Activated CD4-positive, alpha-beta T cell treated with anti-CD3 and anti-CD28 coated beads, Interleukin-2, amount 10 ng/mL, durations not matched to agents 24 days and 14 days (primary cell): ENCODE data around the gene VAV3. TPM values are rescaled to one million over a fixed set of nuclear protein-coding genes. Genes with fewer than 3 reads are reported as not detected.
"Not testable (repeated sequence)": the region's sequence is repeated elsewhere in the genome, so short reads cannot be mapped to it uniquely, and the experiment has no call there.

Experiments used
- DNase-seq: peaks from one replicate; pipeline ENCODE4 v3.0.0; 2022
- H3K27ac Mint-ChIP-seq: one replicate; pipeline ENCODE4 v1.8.0; 2022; ENCODE audit warnings: mild to moderate bottlenecking, mixed read lengths
- H3K27me3 Mint-ChIP-seq: one replicate; pipeline ENCODE4 v1.8.0; 2022; ENCODE audit warnings: mixed read lengths
- H3K36me3 Mint-ChIP-seq: one replicate; pipeline ENCODE4 v1.8.0; 2022; ENCODE audit warnings: low read depth, mild to moderate bottlenecking, mixed read lengths
- H3K4me1 Mint-ChIP-seq: one replicate; pipeline ENCODE4 v1.8.0; 2021; ENCODE audit warnings: mixed read lengths
- H3K4me3 Mint-ChIP-seq: one replicate; pipeline ENCODE4 v1.8.0; 2022; ENCODE audit warnings: mild to moderate bottlenecking, moderate library complexity, mixed read lengths
- H3K9me3 Mint-ChIP-seq: one replicate; pipeline ENCODE4 v1.8.0; 2021; ENCODE audit warnings: mixed read lengths
- intact Hi-C: fragments of 100-400 bp; cut with micrococcal nuclease; formaldehyde crosslinking; loops from one replicate; pipeline ENCODE4 v1.15.1; 2023
- total RNA-seq: library from RNA; stranded (reverse); gene quantifications from 2 replicates; pipeline ENCODE4 v1.2.3, GENCODE V29; 2022

The VAV3 gene
- total RNA-seq, 1 donor from 2014 or later: 5.5 TPM

GRCh38 chr1:107662971-107663370 lies 302.0 kb downstream of the VAV3 start:
- DNase-seq: no peak
- Mint-ChIP-seq H3K9me3 (no peaks in the 10 kb centered on the region), H3K27ac (no peak overlapping the region), H3K36me3 (no peaks in the 10 kb centered on the region), H3K27me3 (no peaks in the 10 kb centered on the region), H3K4me3 (no peak overlapping the region), H3K4me1 (no peaks in the 10 kb centered on the region)
- intact Hi-C loops: no loop called here

- Mint-ChIP-seq H3K27me3 (no peaks in the 10 kb centered on the region), H3K4me1 (no peaks in the 10 kb centered on the region), H3K36me3 (no peaks in the 10 kb centered on the region), H3K4me3 (no peak overlapping the region), H3K27ac (no peak overlapping the region), H3K9me3 (no peaks in the 10 kb centered on the region)
- DNase-seq: no peak
- intact Hi-C loops: no loop called here
These were observed 303.8 kb downstream of the VAV3 start for GRCh38 chr1:107661158-107661557.

GRCh38 chr1:107659961-107660360 lies 305.0 kb downstream of the VAV3 start:
- Mint-ChIP-seq H3K36me3 (no peaks in the 10 kb centered on the region), H3K4me3 (no peak overlapping the region), H3K27ac (no peak overlapping the region), H3K4me1 (no peaks in the 10 kb centered on the region), H3K9me3 (no peaks in the 10 kb centered on the region), H3K27me3 (no peaks in the 10 kb centered on the region)
- DNase-seq: no peak
- intact Hi-C loops: no loop called here

GRCh38 chr1:107657356-107657755 lies 307.6 kb downstream of the VAV3 start:
- intact Hi-C loops: no loop called here
- H3K4me3 Mint-ChIP-seq: no peak overlapping the region
- H3K27me3 Mint-ChIP-seq: no peaks in the 10 kb centered on the region
- no peak for DNase-seq
- H3K27ac Mint-ChIP-seq: no peak overlapping the region
- H3K36me3 Mint-ChIP-seq: no peaks in the 10 kb centered on the region
- no peaks in the 10 kb centered on the region for H3K9me3 Mint-ChIP-seq
- no peaks in the 10 kb centered on the region for H3K4me1 Mint-ChIP-seq

- H3K9me3 Mint-ChIP-seq: no peaks in the 10 kb centered on the region
- no peak overlapping the region for H3K4me3 Mint-ChIP-seq
- H3K27ac Mint-ChIP-seq: no peak overlapping the region
- no peaks in the 10 kb centered on the region for H3K36me3 Mint-ChIP-seq
- intact Hi-C loops: no loop called here
- H3K4me1 Mint-ChIP-seq: no peaks in the 10 kb centered on the region
- H3K27me3 Mint-ChIP-seq: no peaks in the 10 kb centered on the region
- no peak for DNase-seq
These were observed 311.2 kb downstream of the VAV3 start for GRCh38 chr1:107653765-107654164.

DNA sequence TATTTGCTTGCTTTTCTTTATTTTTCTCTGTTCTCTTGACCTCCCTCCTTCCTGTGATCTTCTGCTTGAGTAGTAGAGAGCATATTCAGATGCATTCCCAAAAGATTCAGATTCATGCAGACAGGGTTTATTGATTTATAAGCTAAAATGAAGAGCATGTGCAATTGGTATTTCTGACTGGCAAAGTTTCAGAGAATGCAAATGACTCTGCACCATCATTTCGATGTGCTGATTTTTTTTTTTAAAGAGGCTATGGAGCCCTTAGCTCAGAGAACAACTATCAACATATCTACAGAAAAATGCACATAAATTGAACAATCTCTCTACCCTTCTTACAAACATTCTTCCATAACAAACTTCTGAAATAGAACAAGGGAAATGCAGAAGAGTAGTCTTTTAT lies 312.0 kb downstream of the VAV3 start:
- no peak overlapping the region for H3K4me3 Mint-ChIP-seq
- H3K27me3 Mint-ChIP-seq: no peaks in the 10 kb centered on the region
- H3K4me1 Mint-ChIP-seq: no peaks in the 10 kb centered on the region
- intact Hi-C loops: no loop called here
- no peak for DNase-seq
- H3K27ac Mint-ChIP-seq: no peak overlapping the region
- no peaks in the 10 kb centered on the region for H3K36me3 Mint-ChIP-seq
- H3K9me3 Mint-ChIP-seq: no peaks in the 10 kb centered on the region

GRCh38 chr1:107650825-107651224 lies 314.2 kb downstream of the VAV3 start:
- H3K36me3 Mint-ChIP-seq, H3K27me3 Mint-ChIP-seq, DNase-seq, H3K4me1 Mint-ChIP-seq, H3K27ac Mint-ChIP-seq, H3K4me3 Mint-ChIP-seq, H3K9me3 Mint-ChIP-seq, intact Hi-C loops: not testable (repeated sequence)

DNA sequence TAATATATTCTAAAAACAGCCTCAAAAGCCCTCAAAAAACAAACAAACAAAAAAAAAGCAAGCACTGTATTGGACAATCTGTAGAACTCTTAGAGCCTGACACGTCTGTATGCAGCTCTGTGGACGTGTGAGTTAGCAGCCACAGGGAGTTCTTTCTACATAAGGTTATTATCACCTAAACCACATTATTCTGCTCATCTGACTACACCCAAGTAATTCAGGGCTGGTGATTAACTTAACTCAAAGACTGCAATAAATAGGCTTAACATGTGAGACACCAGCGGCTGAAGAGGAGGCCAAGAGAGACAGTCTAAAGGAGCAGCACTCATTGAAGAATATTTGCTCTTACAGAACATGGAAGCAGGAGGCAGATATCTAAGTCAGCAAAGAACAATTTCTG lies 316.0 kb downstream of the VAV3 start:
- no peak overlapping the region for H3K4me3 Mint-ChIP-seq
- H3K4me1 Mint-ChIP-seq: no peaks in the 10 kb centered on the region
- DNase-seq: no peak
- no peaks in the 10 kb centered on the region for H3K9me3 Mint-ChIP-seq
- no peak overlapping the region for H3K27ac Mint-ChIP-seq
- intact Hi-C loops: no loop called here
- H3K36me3 Mint-ChIP-seq: no peaks in the 10 kb centered on the region
- no peaks in the 10 kb centered on the region for H3K27me3 Mint-ChIP-seq

- Mint-ChIP-seq H3K4me3 (no peak overlapping the region), H3K36me3 (no peaks in the 10 kb centered on the region), H3K4me1 (no peaks in the 10 kb centered on the region), H3K27ac (no peak overlapping the region), H3K9me3 (no peaks in the 10 kb centered on the region), H3K27me3 (no peaks in the 10 kb centered on the region)
- DNase-seq: no peak
- intact Hi-C loops: no loop called here
These were observed 316.9 kb downstream of the VAV3 start for GRCh38 chr1:107648071-107648470.

DNA sequence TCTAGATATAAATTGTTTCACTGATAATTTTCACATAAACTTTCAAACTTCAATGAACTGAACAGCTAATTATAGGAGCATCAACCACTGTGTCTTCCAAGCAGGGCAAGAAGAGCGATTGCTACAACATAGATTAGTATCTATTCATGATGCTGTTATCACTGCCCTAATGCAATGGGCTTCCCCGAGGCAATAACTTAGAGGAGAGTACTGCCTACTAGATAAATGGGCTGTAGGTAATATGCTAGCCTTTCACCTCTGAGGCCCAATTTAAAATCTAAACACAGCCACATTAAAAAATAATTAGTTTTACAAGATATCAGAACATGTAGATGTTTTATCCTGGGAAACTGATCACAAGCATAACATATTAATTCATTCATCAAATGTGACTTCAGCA lies 318.0 kb downstream of the VAV3 start:
- intact Hi-C loops: no loop called here
- Mint-ChIP-seq H3K4me1 (no peaks in the 10 kb centered on the region), H3K4me3 (no peak overlapping the region), H3K27ac (no peak overlapping the region), H3K36me3 (no peaks in the 10 kb centered on the region), H3K27me3 (no peaks in the 10 kb centered on the region), H3K9me3 (no peaks in the 10 kb centered on the region)
- no peak for DNase-seq

DNA sequence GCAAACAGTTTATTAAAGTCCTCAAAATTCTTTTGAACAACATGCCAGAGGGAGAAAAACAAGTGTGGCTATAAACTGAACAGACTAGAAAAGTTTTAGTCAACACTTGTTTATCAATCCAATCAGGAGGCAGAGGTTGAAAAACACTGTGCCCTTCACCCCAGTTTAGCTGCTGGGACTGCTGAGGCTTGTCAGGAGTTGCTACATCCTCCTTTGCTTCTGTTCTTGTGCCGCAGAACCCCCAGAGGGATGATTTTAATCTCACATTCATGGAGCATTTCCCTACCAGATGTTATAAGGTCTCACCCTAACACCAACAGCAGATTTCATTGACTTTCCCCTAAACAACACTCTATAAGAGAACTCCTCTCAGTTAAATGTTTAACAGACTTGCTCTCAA lies 321.2 kb downstream of the VAV3 start:
- H3K9me3 Mint-ChIP-seq: no peaks in the 10 kb centered on the region
- no peak overlapping the region for H3K27ac Mint-ChIP-seq
- no peaks in the 10 kb centered on the region for H3K27me3 Mint-ChIP-seq

DNA sequence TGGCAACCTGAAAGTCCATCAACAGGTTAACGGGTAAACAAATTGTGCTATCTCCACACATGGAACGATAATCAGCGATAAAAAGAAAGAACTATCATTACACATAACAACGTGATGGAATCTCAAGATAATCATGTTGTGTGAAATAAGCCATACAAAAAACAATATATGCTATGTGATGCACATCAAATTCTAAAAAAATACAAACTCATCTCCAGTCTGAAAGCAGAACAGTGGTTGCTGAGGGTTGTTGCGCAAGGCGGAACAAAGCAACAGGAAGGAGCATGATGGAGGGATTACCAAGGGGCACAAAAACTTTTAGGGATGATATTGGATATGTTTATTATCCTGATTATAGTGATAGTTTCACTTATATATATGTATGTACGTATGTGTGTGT lies 324.8 kb downstream of the VAV3 start:
- H3K36me3 Mint-ChIP-seq: no peaks in the 10 kb centered on the region
- H3K27me3 Mint-ChIP-seq: no peaks in the 10 kb centered on the region

More for the DNA sequence above, 321.2 kb downstream of the VAV3 start:
- H3K4me1 Mint-ChIP-seq: no peaks in the 10 kb centered on the region
- no peaks in the 10 kb centered on the region for H3K36me3 Mint-ChIP-seq
- intact Hi-C loops: no loop called here
- H3K4me3 Mint-ChIP-seq: no peak overlapping the region
- DNase-seq: no peak

GRCh38 chr1:107637101-107637500 lies 327.9 kb downstream of the VAV3 start:
- Mint-ChIP-seq H3K27me3 (no peaks in the 10 kb centered on the region), H3K27ac (no peak overlapping the region), H3K4me1 (no peaks in the 10 kb centered on the region), H3K9me3 (peaks cover 10% of the 10 kb centered on the region), H3K4me3 (no peak overlapping the region), H3K36me3 (no peaks in the 10 kb centered on the region)
- no peak for DNase-seq
- intact Hi-C loops: no loop called here

More for the DNA sequence above, 324.8 kb downstream of the VAV3 start:
- intact Hi-C loops: no loop called here
- Mint-ChIP-seq H3K9me3 (no peaks in the 10 kb centered on the region), H3K27ac (no peak overlapping the region), H3K4me1 (no peaks in the 10 kb centered on the region), H3K4me3 (no peak overlapping the region)
- DNase-seq: no peak

DNA sequence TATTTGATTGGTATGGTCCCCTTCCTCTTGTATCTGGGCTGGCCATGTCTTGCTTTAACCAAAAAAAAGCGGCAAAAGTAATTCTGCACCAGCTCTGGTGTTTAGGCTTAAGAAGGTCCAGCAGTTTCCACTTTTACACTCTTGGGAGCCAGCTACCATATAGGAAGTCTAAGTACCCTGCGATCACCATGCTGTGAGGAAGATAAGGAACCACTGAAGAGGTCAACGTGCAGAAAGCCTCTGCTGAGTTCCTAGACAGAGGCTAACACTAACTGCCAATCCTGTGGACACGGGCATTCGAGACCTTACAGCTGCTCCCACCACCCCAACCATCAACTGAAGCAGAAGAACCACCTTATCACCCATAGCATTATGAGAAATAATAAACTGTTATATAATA lies 331.4 kb downstream of the VAV3 start:
- Mint-ChIP-seq H3K27me3 (no peaks in the 10 kb centered on the region), H3K27ac (no peak overlapping the region), H3K4me3 (no peak overlapping the region), H3K4me1 (no peaks in the 10 kb centered on the region), H3K9me3 (peaks cover 10% of the 10 kb centered on the region), H3K36me3 (no peaks in the 10 kb centered on the region)
- no peak for DNase-seq
- intact Hi-C loops: no loop called here

DNA sequence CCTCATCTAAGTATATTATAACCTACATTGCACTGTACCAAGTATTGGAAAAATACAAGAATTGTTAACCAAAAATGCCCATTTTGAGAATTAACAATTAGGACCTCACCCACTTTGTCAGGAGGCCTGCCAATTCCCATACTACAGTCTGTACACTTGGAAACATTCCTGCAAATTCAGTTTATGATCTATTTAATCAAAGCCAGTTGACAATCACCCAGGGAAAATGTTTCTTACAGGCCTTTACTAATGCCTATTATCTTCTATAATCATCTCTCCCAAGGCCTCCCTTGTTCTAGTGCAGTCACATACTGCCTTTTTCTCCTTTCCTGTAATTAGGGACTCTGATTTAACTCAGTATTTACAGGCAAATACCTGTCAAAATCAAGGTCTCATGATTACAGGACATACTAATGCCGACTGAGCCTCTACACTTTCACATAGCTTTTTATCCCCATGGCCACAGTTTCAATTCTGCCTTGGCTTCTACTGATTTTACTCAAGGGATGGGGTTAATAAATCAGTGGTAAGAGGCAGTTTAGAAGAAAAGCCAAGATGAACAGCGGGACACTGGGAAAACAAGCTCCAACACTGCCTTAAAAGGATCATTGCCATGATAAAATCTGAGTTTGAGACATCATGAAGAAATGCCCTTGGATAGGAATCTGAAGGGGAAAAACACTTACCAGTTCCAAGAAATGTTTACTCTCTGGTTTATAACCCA lies 338.7 kb downstream of the VAV3 start:
- H3K4me1 Mint-ChIP-seq: peaks cover 6% of the 10 kb centered on the region
- no peak overlapping the region for H3K27ac Mint-ChIP-seq
- H3K9me3 Mint-ChIP-seq: no peaks in the 10 kb centered on the region
- no peaks in the 10 kb centered on the region for H3K27me3 Mint-ChIP-seq
- no peak overlapping the region for H3K4me3 Mint-ChIP-seq
- DNase-seq: no peak
- intact Hi-C loops: no loop called here
- no peaks in the 10 kb centered on the region for H3K36me3 Mint-ChIP-seq
